KG1 (cell line): Measurements from ENCODE around the gene MIEF2.
A peak's percentile ranks its signal among the peaks of the same experiment; 100 is the strongest.
"Not testable (repeated sequence)": the region's sequence is repeated elsewhere in the genome, so short reads cannot be mapped to it uniquely, and the experiment has no call there.

Experiments used
- DNase-seq: peaks from one replicate; lab custom pipeline; 2025; lab: John Stamatoyannopoulos, UW

The MIEF2 gene

DNA sequence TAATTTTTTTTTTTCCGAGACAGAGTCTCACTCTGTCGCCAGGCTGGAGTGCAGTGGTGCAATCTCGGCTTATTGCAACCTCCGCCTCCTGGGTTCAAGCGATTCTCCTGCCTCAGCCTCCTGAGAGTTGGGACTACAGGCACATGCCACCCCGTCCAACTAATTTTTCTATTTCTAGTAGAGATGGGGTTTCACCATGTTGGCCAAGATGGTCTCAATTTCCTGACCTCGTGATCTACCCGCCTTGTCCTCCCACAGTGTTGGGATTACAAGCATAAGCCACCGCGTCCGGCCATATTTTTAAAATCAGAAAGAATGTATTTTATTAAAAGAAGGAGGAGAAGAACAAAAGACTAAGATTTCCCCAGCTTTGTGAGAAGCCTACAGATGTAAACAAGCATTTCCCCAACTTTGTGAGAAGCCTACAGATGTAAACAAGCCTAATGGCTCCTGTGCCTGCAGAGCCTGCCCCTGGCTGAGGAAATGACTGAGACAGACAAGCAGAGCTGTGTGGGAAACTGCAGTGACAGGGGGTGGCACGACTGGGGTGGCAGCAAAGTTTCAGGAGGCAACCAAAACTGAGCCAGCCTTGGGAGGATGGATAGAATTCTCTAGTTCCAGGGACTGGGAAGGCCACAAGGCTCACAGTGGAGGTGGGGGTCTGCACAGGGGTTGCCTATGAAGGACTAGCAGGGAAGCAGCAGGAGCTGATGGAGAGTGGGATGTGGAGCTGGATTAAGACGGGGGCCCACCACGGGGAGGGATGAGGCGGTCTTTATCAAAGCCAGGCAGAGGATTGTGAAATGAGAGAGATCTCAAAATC is 31.5 kb downstream of the MIEF2 start:
- DNase-seq: no peak

DNA sequence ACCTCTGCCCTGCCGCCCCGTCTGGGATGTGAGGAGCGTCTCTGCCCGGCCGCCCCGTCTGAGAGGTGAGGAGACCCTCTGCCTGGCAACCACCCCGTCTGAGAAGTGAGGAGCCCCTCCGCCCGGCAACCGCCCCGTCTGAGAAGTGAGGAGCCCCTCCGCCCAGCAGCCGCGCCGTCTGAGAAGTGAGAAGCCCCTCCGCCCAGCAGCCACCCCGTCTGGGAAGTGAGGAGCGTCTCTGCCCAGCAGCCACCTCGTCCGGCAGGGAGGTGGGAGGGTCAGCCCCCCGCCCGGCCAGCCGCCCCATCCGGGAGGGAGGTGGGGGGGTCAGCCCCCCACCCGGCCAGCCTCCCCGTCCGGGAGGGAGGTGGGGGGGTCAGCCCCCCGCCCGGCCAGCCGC is 37.6 kb downstream of the MIEF2 start:
- DNase-seq: not testable (repeated sequence)

DNA sequence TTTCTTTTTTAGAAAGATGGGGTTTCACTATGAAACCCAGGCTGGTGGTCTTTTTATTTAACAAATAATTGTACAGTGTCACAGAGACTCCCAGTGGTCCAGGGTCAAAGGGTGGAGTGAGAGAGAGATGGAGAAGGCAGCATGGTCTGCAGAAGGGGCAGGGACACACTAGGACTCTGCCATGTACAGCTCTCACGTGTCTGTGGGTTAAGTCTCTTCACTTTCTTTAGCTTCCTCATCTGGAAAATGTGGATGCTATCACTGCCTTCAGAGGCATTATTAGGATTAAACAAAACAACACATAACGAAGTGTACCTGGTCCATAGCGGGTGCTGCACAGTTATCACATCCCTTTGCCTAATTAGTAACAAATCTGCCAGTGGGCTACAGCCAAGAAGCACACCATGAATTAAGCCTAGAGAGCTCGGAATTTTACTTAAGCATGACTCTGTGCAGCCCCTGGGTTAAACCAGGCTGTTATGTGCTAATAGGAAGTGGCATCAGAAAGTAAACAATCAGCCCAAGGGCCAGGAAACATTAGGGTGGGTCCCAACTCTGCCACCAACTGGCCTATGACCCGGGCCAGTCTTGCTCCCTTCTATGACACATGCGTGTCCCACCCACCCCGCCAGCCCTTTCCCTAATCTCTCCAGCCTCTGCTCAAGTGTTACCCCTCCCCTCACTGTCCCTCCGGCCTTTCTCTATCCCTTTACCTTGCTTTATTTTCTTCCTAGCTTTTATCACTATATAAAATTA is 40.4 kb downstream of the MIEF2 start:
- no peak for DNase-seq

DNA sequence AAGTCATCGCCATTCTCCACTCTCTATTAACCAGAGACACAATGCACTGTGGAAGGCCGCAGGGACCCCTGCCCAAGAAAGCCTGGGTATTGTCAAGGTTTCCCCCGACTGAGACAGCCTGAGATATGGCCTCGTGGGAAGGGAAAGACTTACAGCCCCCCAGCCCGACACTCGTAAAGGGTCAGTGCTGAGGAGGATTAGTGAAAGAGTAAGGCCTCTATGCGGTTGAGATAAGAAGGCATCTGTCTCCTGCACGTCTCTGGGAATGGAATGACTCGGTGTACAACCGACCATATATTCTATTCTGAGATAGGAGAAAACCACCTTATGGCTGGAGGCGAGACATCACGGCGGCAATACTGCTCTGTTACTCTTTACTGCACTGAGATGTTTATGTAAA is 42.7 kb downstream of the MIEF2 start:
- not testable (repeated sequence) for DNase-seq

DNA sequence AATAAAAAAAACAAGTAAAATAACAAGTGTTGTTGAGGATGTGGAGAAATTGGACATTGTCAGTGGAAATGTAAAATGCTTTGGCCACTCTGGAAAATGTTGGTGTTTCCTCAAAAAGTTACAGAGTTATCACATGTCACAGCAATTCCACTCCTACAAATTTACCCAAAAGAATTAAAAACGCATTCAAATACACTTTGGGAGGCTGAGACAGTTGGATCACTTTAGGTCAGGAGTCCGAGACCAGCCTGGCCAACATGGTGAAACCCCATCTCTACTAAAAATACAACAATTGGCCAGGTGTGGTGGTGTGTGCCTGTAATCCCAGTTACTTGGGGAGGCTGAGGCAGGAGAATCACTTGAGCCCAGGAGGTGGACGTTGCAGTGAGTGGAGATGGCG is 48.7 kb downstream of the MIEF2 start:
- DNase-seq: no peak

DNA sequence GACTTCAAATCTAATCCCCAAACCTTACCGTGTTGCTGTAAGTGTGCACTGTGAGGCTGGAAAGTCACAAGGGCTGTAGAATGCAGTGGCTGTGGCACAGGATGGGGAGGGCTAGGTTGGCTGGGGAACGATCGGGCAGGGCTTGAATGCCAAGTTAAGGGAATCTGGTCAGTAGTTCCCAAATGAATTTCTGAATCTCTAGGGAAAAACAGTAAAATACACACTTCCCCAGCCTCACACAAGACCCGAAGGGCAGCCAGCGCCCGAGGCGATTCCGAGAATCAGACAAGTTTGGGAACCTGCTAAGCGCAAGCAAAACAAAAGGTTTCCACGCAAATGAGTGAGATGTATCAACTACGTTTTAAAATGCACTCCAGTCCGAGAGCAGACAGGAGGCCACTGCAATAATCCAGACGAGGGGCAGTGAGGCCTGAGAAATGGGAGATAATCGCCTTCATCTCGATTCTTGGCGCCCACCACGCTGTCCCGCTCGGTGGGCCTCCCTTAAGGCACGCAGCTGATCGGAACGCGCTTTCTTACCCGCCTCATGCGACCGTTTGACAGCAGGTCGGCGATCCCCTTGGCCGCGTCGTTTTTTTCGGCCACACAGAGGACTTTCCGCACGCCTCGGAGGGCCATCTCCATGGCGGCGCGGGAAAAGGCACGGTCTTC is 53.7 kb downstream of the MIEF2 start:
- DNase-seq: no peak

DNA sequence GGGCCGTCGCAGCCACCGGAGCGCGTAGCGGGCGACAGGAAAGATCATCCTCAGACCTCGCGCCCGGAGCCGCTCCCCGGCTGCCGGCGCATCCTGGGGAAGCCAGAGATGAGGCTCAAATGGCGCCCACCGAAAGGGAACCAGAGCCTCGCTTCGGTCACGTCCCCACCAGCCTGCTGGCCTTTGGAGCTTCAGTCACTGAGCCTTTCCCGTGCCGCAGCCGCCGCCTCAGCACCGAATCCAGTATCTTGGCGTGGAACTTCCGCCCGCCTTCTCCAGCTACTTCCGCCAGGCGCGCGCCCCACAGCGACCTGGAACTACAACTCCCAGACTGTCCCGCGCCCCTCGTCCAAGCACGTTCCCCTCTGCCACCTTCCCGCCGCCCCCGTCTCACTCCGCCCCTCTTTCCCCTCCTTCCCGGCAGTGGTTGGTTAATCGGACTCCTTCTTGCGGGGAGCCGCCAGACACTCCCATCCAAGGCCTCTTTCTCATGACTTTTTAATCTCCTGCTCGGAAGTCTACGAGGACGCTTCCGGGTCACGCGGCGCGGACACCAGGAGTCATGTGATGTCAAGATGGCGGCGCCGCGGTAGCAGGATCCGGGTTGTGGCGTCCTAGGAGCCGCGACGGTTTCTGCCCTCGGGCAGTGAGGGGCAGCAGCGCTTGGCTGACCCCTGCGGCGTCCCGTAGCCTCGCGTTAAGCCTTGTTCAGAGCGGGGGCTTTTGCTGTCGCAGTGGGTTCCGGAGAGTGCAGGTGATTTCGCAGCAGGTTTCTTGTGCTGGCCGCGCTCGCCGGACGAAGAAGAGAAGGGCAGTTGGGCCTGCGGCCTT is 54.5 kb downstream of the MIEF2 start, which contains the start of the genes SMCR8 and TOP3A:
SMCR8 (plus strand) TSS at position 563 of the 831 bp plus-strand sequence. CDS start 497 bp downstream, outside the sequence.
TOP3A (minus strand) TSS at position 264 of the 831 bp plus-strand sequence; CDS start at position 48, 216 bp downstream.
- peak; percentile 48 for DNase-seq

DNA sequence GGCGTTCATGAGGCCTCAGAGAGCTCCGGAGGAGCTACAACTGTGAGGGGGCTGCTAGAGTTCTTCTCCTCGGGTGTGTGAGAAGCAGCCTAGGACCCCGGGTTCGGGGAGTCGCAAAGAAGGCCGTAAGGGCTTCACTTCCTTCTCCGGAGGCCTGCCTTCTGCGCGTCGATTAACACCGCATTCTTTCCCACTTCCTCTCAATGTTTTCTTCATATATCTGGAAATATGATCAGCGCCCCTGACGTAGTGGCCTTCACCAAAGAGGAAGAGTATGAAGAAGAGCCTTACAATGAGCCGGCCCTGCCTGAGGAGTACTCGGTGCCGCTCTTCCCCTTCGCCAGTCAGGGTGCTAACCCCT is 55.1 kb downstream of the MIEF2 start:
- DNase-seq: no peak

DNA sequence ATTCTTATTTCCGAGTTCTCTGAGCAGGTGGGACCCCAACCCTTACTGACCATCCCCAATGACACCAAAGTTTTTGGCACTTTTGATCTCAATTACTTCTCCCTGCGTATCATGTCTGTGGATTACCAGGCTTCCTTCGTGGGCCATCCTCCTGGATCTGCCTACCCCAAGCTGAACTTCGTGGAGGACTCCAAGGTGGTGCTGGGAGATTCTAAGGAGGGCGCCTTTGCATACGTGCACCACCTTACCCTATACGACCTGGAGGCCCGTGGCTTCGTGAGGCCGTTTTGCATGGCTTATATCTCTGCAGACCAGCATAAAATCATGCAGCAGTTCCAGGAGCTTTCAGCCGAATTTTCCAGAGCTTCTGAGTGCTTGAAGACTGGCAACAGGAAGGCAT is 55.5 kb downstream of the MIEF2 start:
- no peak for DNase-seq
